H9 (cell line): ENCODE data around the gene OXCT2. TPM values are rescaled to one million over a fixed set of nuclear protein-coding genes. Genes with fewer than 3 reads are reported as not detected.

Experiments used
- DNase-seq: peaks from one replicate; pipeline ENCODE4 v3.0.0-alpha.2; 2017
- H2AFZ ChIP-seq: one replicate; pipeline ENCODE4 v1.6.1; 2013; ENCODE audit warnings: mild to moderate bottlenecking, low read length, control low read depth, moderate library complexity
- H2AK5ac ChIP-seq: 2 replicates; pipeline ENCODE4 v1.6.1; 2013; ENCODE audit warnings: low read length, control low read depth, mixed read lengths; ENCODE audit not compliant: insufficient read length
- H2BK120ac ChIP-seq: one replicate; pipeline ENCODE4 v1.6.1; 2013; ENCODE audit warnings: low read depth, mild to moderate bottlenecking, low read length, control low read depth, inconsistent platforms; ENCODE audit not compliant: poor library complexity, severe bottlenecking
- H2BK12ac ChIP-seq: 2 replicates; pipeline ENCODE4 v1.6.1; 2013; ENCODE audit warnings: low read length, control low read depth, mixed read lengths, low read depth; ENCODE audit not compliant: insufficient read length
- H2BK15ac ChIP-seq: 2 replicates; pipeline ENCODE4 v1.6.1; 2013; ENCODE audit warnings: low read depth, low read length, control low read depth
- H2BK20ac ChIP-seq: one replicate; pipeline ENCODE4 v1.6.1; 2013; ENCODE audit warnings: low read depth, mild to moderate bottlenecking, low read length, control low read depth, inconsistent platforms; ENCODE audit not compliant: poor library complexity, severe bottlenecking
- H2BK5ac ChIP-seq: 2 replicates; pipeline ENCODE4 v1.6.1; 2013; ENCODE audit warnings: low read length, control low read depth, mixed read lengths; ENCODE audit not compliant: insufficient read length
- H3K14ac ChIP-seq: 2 replicates; pipeline ENCODE4 v1.6.1; 2013; ENCODE audit warnings: low read length, control low read depth; ENCODE audit not compliant: insufficient read depth
- H3K18ac ChIP-seq: 2 replicates; pipeline ENCODE4 v1.6.1; 2013; ENCODE audit warnings: low read depth, mild to moderate bottlenecking, mixed read lengths, low read length, control low read depth; ENCODE audit not compliant: insufficient read length
- H3K23ac ChIP-seq: 2 replicates; pipeline ENCODE4 v1.6.1; 2013; ENCODE audit warnings: low read length, control low read depth, mixed read lengths, low read depth; ENCODE audit not compliant: insufficient read length
- H3K23me2 ChIP-seq: 2 replicates; pipeline ENCODE4 v1.6.1; 2013; ENCODE audit warnings: low read depth, mild to moderate bottlenecking, mixed read lengths, low read length, control low read depth; ENCODE audit not compliant: insufficient read length, poor library complexity, severe bottlenecking
- H3K27ac ChIP-seq: 2 replicates; pipeline ENCODE4 v1.5.1; 2013; ENCODE audit warnings: low read length, control low read depth, mixed read lengths, low read depth; ENCODE audit not compliant: insufficient read length
- H3K27me3 ChIP-seq: 2 replicates; pipeline ENCODE4 v1.6.1; 2013; ENCODE audit warnings: low read length, control low read depth, inconsistent platforms; ENCODE audit not compliant: insufficient read depth
- H3K4ac ChIP-seq: 2 replicates; pipeline ENCODE4 v1.6.1; 2013; ENCODE audit warnings: low read depth, mild to moderate bottlenecking, control low read depth, inconsistent platforms, low read length, moderate library complexity
- H3K4me1 ChIP-seq: 2 replicates; pipeline ENCODE4 v1.6.1; 2013; ENCODE audit warnings: low read length, control low read depth, inconsistent platforms; ENCODE audit not compliant: insufficient read depth
- H3K4me2 ChIP-seq: 2 replicates; pipeline ENCODE4 v1.6.1; 2013; ENCODE audit warnings: low read length, control low read depth, mixed read lengths; ENCODE audit not compliant: insufficient read length, insufficient read depth
- H3K56ac ChIP-seq: 2 replicates; pipeline ENCODE4 v1.6.1; 2013; ENCODE audit warnings: low read depth, mild to moderate bottlenecking, mixed read lengths, low read length, control low read depth; ENCODE audit not compliant: insufficient read length
- H3K79me1 ChIP-seq: 2 replicates; pipeline ENCODE4 v1.6.1; 2013; ENCODE audit warnings: low read depth, mild to moderate bottlenecking, moderate library complexity, low read length, control low read depth, inconsistent platforms; ENCODE audit not compliant: insufficient read depth, poor library complexity, severe bottlenecking
- H3K79me2 ChIP-seq: 2 replicates; pipeline ENCODE4 v1.6.1; 2013; ENCODE audit warnings: low read length, control low read depth, inconsistent platforms; ENCODE audit not compliant: insufficient read depth
- H3K9ac ChIP-seq: 2 replicates; pipeline ENCODE4 v1.6.1; 2013; ENCODE audit warnings: low read length, control low read depth, mixed read lengths; ENCODE audit not compliant: insufficient read length; ENCODE audit errors: extremely low read depth
- H3K9me3 ChIP-seq: one replicate; pipeline ENCODE4 v1.6.1; 2013; ENCODE audit warnings: low read depth, low read length, inconsistent platforms; ENCODE audit not compliant: control insufficient read depth
- H3T11ph ChIP-seq: one replicate; pipeline ENCODE4 v1.6.1; 2013; ENCODE audit warnings: mild to moderate bottlenecking, low read length, control low read depth, inconsistent platforms
- H4K20me1 ChIP-seq: one replicate; pipeline ENCODE4 v1.6.1; 2013; ENCODE audit not compliant: control insufficient read depth, insufficient read length, insufficient read depth
- H4K5ac ChIP-seq: 2 replicates; pipeline ENCODE4 v1.6.1; 2013; ENCODE audit warnings: low read depth, mild to moderate bottlenecking, mixed read lengths, low read length, control low read depth; ENCODE audit not compliant: insufficient read length
- H4K8ac ChIP-seq: replicated peaks from 2 replicates; pipeline ENCODE4 v1.6.1; 2013; ENCODE audit warnings: low read length, control low read depth, mixed read lengths, low read depth; ENCODE audit not compliant: insufficient read length
- H4K91ac ChIP-seq: 2 replicates; pipeline ENCODE4 v1.6.1; 2013; ENCODE audit warnings: low read depth, mild to moderate bottlenecking, moderate library complexity, mixed read lengths, low read length, control low read depth; ENCODE audit not compliant: insufficient read length
- H3K27ac Mint-ChIP-seq, 3 experiments: 2 replicates in 2 of 3; 3 replicates in 1 of 3; pipeline ENCODE4 v1.8.0; 2020 to 2021; ENCODE audit warnings: mixed read lengths in 3 of 3, mild to moderate bottlenecking in 1 of 3, moderate library complexity in 1 of 3
- H3K27me3 Mint-ChIP-seq: 2 replicates; pipeline ENCODE4 v1.8.0; 2021; ENCODE audit warnings: low read depth, mild to moderate bottlenecking, moderate library complexity, mixed read lengths
- H3K36me3 Mint-ChIP-seq, 3 experiments: 2 replicates in 2 of 3; 3 replicates in 1 of 3; pipeline ENCODE4 v1.8.0; 2020 to 2021; ENCODE audit warnings: low read depth in 3 of 3, mixed read lengths in 3 of 3; ENCODE audit not compliant: insufficient read depth in 1 of 3
- H3K4me1 Mint-ChIP-seq, 2 experiments: 2 replicates each; pipeline ENCODE4 v1.8.0; 2020; ENCODE audit warnings: mixed read lengths in 2 of 2
- H3K4me3 Mint-ChIP-seq, 2 experiments: 2 replicates in 1 of 2; 3 replicates in 1 of 2; pipeline ENCODE4 v1.8.0; 2020 to 2021; ENCODE audit warnings: mild to moderate bottlenecking in 2 of 2, mixed read lengths in 2 of 2, moderate library complexity in 1 of 2
- H3K9me3 Mint-ChIP-seq, 2 experiments: 2 replicates in 1 of 2; 3 replicates in 1 of 2; pipeline ENCODE4 v1.8.0; 2020; ENCODE audit warnings: mild to moderate bottlenecking in 2 of 2, mixed read lengths in 2 of 2, moderate library complexity in 1 of 2
- CTCF ChIP-seq: fragments of 200-600 bp; sonication (generic); conservative IDR thresholded peaks from 3 replicates; pipeline ENCODE4 v1.8.0; 2021; ENCODE audit warnings: antibody characterized with exemption, mild to moderate bottlenecking
- WGBS: extraction: QIAGEN DNeasy Blood & Tissue Kit; methylation state at CpG from one replicate; pipeline ENCODE4 v1.1.7; 2013; ENCODE audit warnings: missing lambda C conversion rate, low lambda C conversion rate, mixed read lengths; ENCODE audit not compliant: insufficient read length; ENCODE audit errors: extremely low coverage; 5-methylcytosine and 5-hydroxymethylcytosine counted together
- total RNA-seq: library from RNA; stranded (reverse); gene quantifications from 2 replicates; pipeline ENCODE4 v1.2.1, GENCODE V29; 2021

The OXCT2 gene
- total RNA-seq, 1 experiment from 2014 or later: 3.7 TPM

- peak; percentile 1 for DNase-seq
- Histone ChIP-seq H3K79me1 (no peaks in the 10 kb centered on the region), H3K9me3 (no peaks in the 10 kb centered on the region), H3K4me1 (no peaks in the 10 kb centered on the region), H2BK12ac (no peak overlapping the region), H2BK15ac (no peak overlapping the region), H3K23me2 (no peaks in the 10 kb centered on the region), H2BK20ac (no peak overlapping the region), H2BK120ac (no peak overlapping the region), H3K14ac (no peak overlapping the region), H3K18ac (no peak overlapping the region), H4K5ac (no peak overlapping the region), H2BK5ac (no peak overlapping the region), H3K4ac (no peak overlapping the region), H2AFZ (no peak overlapping the region), H3K9ac (no peak overlapping the region), H4K20me1 (no peaks in the 10 kb centered on the region), H3K4me2 (no peak overlapping the region), H2AK5ac (no peak overlapping the region), H3K56ac (no peak overlapping the region), H3K27me3 (no peaks in the 10 kb centered on the region), H4K91ac (no peak overlapping the region), H3K27ac (no peak overlapping the region), H3K79me2 (no peaks in the 10 kb centered on the region), H3T11ph (no peak overlapping the region), H4K8ac (no peak overlapping the region), H3K23ac (no peak overlapping the region)
- WGBS: no CpG with 5 or more reads among the region's 2 CpGs
- no peak for TF ChIP-seq CTCF
- no peak overlapping the region for H3K4me3 Mint-ChIP-seq
- no peaks in the 10 kb centered on the region for H3K9me3 Mint-ChIP-seq
- no peaks in the 10 kb centered on the region for H3K27me3 Mint-ChIP-seq
- H3K36me3 Mint-ChIP-seq: peaks cover 23 to 85% (median 51%) of the 10 kb centered on the region in 3 experiments; a peak in 6 of 7 replicates
- no peaks in the 10 kb centered on the region for H3K4me1 Mint-ChIP-seq
- H3K27ac Mint-ChIP-seq: no peak overlapping the region
Measured at GRCh38 chr1:39754026-39754570, 17.1 kb downstream of the OXCT2 start.
